Spinal cord (tissue), 10 donors: ENCODE results near the gene SLC12A7. TPM values are rescaled to one million over a fixed set of nuclear protein-coding genes. Genes with fewer than 3 reads are reported as not detected.
A peak's percentile ranks its signal among the peaks of the same experiment; 100 is the strongest.

Experiments used
- DNase-seq, 6 donors: peaks; one replicate each; pipeline versions ENCODE4 v3.0.0 to v3.0.0-alpha.2; 2013 to 2015; ENCODE audit warnings: low spot score in 6 of 6, low read depth in 4 of 6
- H3K27ac ChIP-seq: one replicate; pipeline ENCODE4 v1.5.1; 2013; ENCODE audit warnings: low read depth, low read length, control low read depth
- H3K27me3 ChIP-seq: one replicate; pipeline ENCODE4 v1.6.1; 2013; ENCODE audit warnings: low read length; ENCODE audit not compliant: control insufficient read depth, insufficient read depth
- H3K36me3 ChIP-seq: one replicate; pipeline ENCODE4 v1.6.1; 2013; ENCODE audit warnings: low read length; ENCODE audit not compliant: control insufficient read depth, insufficient read depth
- H3K4me1 ChIP-seq: one replicate; pipeline ENCODE4 v1.6.1; 2013; ENCODE audit warnings: low read length; ENCODE audit not compliant: control insufficient read depth, insufficient read depth
- H3K4me3 ChIP-seq: one replicate; pipeline ENCODE4 v1.5.1; 2013; ENCODE audit warnings: low read depth, low read length, control low read depth
- H3K9me3 ChIP-seq: one replicate; pipeline ENCODE4 v1.6.1; 2013; ENCODE audit warnings: low read length; ENCODE audit not compliant: control insufficient read depth, insufficient read depth
- WGBS: methylation state at CpG from one replicate; pipeline ENCODE4 v1.1.5; 2013; ENCODE audit warnings: missing lambda C conversion rate; ENCODE audit not compliant: insufficient coverage; 5-methylcytosine and 5-hydroxymethylcytosine counted together
- polyA plus RNA-seq, 2 donors: library from polyadenylated mRNA; unstranded; fragments of 120-200 nt; gene quantifications; one replicate each; pipeline ENCODE4 v1.2.1, GENCODE V29; 2013; ENCODE audit not compliant: insufficient read length in 2 of 2
- total RNA-seq, 2 donors: library from RNA; depleted of rRNA in 1 of 2; stranded (reverse); fragments of 120-200 nt in 1 of 2; fragments of >200 nt in 1 of 2; gene quantifications; one replicate each; pipeline versions ENCODE4 v1.2.3 to v1.2.4, GENCODE V29; 2013 to 2014
- donor health status: healthy.

SLC12A7 gene
- total and polyA plus RNA-seq, 4 donors = 8.7 to 21.3 (median 16.4) TPM

DNA sequence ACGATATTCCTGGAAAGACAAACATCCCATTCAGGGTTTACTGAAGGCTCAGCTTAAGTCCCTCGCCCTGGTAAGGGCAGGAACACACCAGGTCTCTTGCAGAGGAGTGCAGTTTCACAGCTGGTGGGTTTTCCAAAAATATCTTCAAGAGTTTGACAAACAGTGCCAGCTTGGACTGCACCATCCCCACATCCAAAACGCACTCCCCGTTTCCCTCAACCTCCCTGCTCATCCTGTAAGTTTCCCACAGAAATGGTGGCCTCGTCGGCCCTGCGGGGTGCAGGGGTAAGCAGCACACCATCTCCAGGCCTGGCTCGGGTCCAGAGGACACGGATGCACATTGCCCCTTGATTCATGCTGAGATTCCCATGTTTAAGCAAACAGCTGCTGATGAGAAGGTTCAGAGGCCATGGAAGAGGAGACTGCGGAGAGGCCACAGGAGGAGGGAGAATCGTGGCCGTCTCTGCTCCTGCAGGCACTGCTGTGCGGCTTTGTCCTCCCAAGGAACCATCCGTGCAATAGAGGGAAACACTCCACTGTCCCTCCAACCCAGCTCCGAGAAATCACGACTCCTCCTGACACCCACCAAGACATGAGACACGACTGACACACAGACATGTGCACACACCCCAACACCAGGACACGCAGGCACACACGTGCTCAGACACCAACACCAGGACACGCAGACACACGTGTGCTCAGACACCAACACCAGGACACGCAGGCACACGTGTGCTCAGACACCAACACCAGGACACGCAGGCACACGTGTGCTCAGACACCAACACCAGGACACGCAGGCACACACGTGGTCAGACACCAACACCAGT, 24.0 kb upstream of the SLC12A7 start:
- Histone ChIP-seq H3K4me3 (no peak overlapping the region), H3K27me3 (no peaks in the 10 kb centered on the region), H3K36me3 (peaks cover 5% of the 10 kb centered on the region), H3K9me3 (no peaks in the 10 kb centered on the region), H3K4me1 (peaks cover 23% of the 10 kb centered on the region), H3K27ac (no peak overlapping the region)
- DNase-seq = peak in 1 of 6 donors; percentile 34
- WGBS = 72% methylated on average over 26 of the region's 27 CpGs

- Histone ChIP-seq H3K9me3 (no peaks in the 10 kb centered on the region), H3K4me1 (peaks cover 11% of the 10 kb centered on the region), H3K27me3 (no peaks in the 10 kb centered on the region), H3K27ac (no peak overlapping the region), H3K4me3 (no peak overlapping the region), H3K36me3 (peaks cover 3% of the 10 kb centered on the region)
- WGBS = 90% methylated on average over 14 of the region's 14 CpGs
- DNase-seq = no peak
Observed at GRCh38 chr5:1134478-1134877, 22.6 kb upstream of the SLC12A7 start.

- no peak overlapping the region for H3K4me3 ChIP-seq
- peaks cover 14% of the 10 kb centered on the region for H3K4me1 ChIP-seq
- H3K27ac ChIP-seq = peak overlapping the region; percentile 61
- no peaks in the 10 kb centered on the region for H3K36me3 ChIP-seq
- no peaks in the 10 kb centered on the region for H3K27me3 ChIP-seq
- DNase-seq = peak in 1 of 6 donors; percentile 42
- no peaks in the 10 kb centered on the region for H3K9me3 ChIP-seq
- WGBS = 63% methylated on average over 13 of the region's 17 CpGs
Observed at GRCh38 chr5:1133510-1134201, 21.8 kb upstream of the SLC12A7 start.

GRCh38 chr5:1133108-1133507, 21.2 kb upstream of the SLC12A7 start:
- DNase-seq = no peak
- 65% methylated on average over 3 of the region's 9 CpGs for WGBS
- peaks cover 18% of the 10 kb centered on the region for H3K4me1 ChIP-seq
- no peaks in the 10 kb centered on the region for H3K36me3 ChIP-seq
- H3K9me3 ChIP-seq = no peaks in the 10 kb centered on the region
- H3K4me3 ChIP-seq = no peak overlapping the region
- no peaks in the 10 kb centered on the region for H3K27me3 ChIP-seq
- H3K27ac ChIP-seq = peak overlapping the region; percentile 61

DNA sequence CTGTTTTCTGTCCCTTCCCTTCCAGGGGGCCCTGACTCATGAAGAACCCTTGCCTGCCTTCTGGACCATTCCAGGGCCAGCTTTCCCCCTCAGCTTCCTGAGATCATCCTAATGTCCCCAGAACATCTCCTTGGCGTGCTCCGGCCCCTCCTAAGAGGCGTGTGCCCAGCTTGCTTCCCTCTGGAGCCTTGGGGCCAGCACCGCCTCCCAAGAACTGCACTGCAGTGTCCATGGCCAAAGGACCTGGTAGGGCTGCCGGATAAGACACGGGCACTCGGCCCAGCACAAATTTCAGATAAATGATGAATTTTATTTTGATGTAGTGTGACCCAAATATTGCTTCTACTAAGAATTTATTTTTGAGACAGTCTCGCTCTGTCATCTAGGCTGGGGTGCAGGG, 20.7 kb upstream of the SLC12A7 start:
- H3K4me1 ChIP-seq = peaks cover 20% of the 10 kb centered on the region
- no peaks in the 10 kb centered on the region for H3K36me3 ChIP-seq
- no peak for DNase-seq
- H3K9me3 ChIP-seq = no peaks in the 10 kb centered on the region
- 96% methylated on average over 8 of the region's 8 CpGs for WGBS
- no peak overlapping the region for H3K27ac ChIP-seq
- H3K4me3 ChIP-seq = no peak overlapping the region
- no peaks in the 10 kb centered on the region for H3K27me3 ChIP-seq

GRCh38 chr5:1131726-1132125, 19.9 kb upstream of the SLC12A7 start:
- no peaks in the 10 kb centered on the region for H3K9me3 ChIP-seq
- 77% methylated on average over 10 of the region's 11 CpGs for WGBS
- no peaks in the 10 kb centered on the region for H3K27me3 ChIP-seq
- no peak for DNase-seq
- H3K27ac ChIP-seq = no peak overlapping the region
- peaks cover 20% of the 10 kb centered on the region for H3K4me1 ChIP-seq
- H3K36me3 ChIP-seq = no peaks in the 10 kb centered on the region
- H3K4me3 ChIP-seq = no peak overlapping the region

- no peak for DNase-seq
- Histone ChIP-seq H3K4me3 (no peak overlapping the region), H3K27me3 (no peaks in the 10 kb centered on the region), H3K4me1 (peaks cover 20% of the 10 kb centered on the region), H3K36me3 (no peaks in the 10 kb centered on the region), H3K27ac (no peak overlapping the region), H3K9me3 (no peaks in the 10 kb centered on the region)
- 89% methylated on average over 13 of the region's 14 CpGs for WGBS
Observed at GRCh38 chr5:1131191-1131621, 19.3 kb upstream of the SLC12A7 start.

DNA sequence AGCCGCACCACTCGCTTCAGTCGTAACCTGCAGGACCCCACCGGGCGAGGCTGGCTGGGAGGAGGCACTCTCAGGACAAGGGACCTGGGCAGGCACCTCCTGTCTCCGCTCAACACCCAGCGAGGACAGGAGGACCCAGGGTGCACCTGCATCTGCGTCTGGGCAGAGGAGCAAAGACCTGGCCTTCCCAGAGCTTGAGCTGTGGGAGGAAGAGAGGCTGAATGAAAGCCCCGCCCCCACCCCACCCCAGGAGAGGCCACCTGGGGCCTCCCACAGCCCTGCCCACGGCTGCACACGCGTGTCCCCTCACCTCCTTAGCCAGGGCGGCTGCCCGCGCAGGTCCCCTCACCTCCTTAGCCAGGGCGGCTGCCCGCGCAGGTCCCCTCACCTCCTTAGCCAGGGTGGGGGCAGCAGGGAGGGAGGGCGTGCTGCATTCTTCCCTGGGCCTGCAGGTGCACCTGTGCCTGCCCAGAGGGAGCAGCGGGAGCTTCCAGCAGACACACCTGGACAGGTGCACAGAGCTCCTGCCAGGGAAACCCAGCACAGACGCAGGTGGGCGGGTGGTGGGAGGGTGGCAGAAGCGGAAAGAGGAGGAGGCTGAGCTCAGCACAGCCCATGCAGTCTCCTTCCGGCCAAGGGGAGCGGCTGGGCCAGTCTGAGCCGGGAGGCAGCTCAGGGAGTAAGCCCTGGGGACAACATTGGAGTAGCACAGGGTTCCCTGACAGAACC, 18.5 kb upstream of the SLC12A7 start:
- WGBS = 86% methylated on average over 20 of the region's 26 CpGs
- no peak for DNase-seq
- Histone ChIP-seq H3K9me3 (no peaks in the 10 kb centered on the region), H3K4me3 (no peak overlapping the region), H3K36me3 (no peaks in the 10 kb centered on the region), H3K27me3 (no peaks in the 10 kb centered on the region), H3K27ac (no peak overlapping the region), H3K4me1 (peaks cover 16% of the 10 kb centered on the region)

- no peaks in the 10 kb centered on the region for H3K9me3 ChIP-seq
- no peak for DNase-seq
- H3K27me3 ChIP-seq = no peaks in the 10 kb centered on the region
- 84% methylated on average over 9 of the region's 9 CpGs for WGBS
- H3K36me3 ChIP-seq = no peaks in the 10 kb centered on the region
- peaks cover 18% of the 10 kb centered on the region for H3K4me1 ChIP-seq
- no peak overlapping the region for H3K27ac ChIP-seq
- no peak overlapping the region for H3K4me3 ChIP-seq
Observed at GRCh38 chr5:1129711-1130055, 17.8 kb upstream of the SLC12A7 start.
